HFF-Myc (cell line): ENCODE measurements around the gene SNX17.
A peak's percentile ranks its signal among the peaks of the same experiment; 100 is the strongest.

ENCODE experiments used
- DNase-seq: peaks from one replicate; pipeline ENCODE4 v3.0.0-alpha.2; 2011; ENCODE audit warnings: low read depth; ENCODE audit errors: extremely low read depth
- H3K4me3 ChIP-seq: replicated peaks from 2 replicates; pipeline ENCODE4 v1.5.1; 2011; ENCODE audit warnings: low read depth, mild to moderate bottlenecking, control low read depth, low read length
- CTCF ChIP-seq: IDR thresholded peaks from 2 replicates; pipeline ENCODE4 v1.5.1; 2012; ENCODE audit warnings: mild to moderate bottlenecking, low read depth, low read length, control low read depth; ENCODE audit errors: missing control alignments

SNX17 gene

DNA sequence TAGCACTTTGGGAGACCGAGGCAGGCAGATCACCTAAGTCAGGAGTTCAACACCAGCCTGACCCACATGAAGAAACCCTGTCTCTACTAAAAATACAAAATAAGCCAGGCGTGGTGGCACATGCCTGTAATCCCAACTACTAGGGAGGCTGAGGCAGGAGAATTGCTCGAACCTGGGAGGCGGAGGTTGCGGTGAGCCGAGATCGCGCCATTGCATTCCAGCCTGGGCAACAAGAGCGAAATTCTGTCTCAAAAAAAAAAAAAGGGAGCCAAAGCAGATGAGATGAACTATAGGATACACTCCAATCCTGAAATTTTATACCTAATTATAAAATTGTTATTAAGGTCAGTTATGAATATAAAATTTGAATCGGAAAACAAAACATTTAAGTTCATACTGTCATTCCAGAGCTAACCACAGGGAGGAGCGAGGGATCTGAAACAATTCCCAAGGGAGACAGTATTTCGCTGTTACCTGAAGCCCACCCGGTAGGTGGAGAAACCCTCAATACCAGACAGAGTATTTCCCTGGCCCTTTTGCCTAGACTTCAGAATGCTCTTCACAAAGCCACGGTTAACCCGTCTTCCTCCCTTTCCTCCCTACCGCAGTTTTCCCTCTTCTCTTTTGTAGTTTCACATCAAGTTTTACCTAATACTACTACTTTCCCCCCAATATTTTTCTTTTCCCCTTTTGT, 37.5 kb downstream of the SNX17 start:
- peak; percentile 46 for DNase-seq
- H3K4me3 ChIP-seq = peak overlapping the region; percentile 98
- peak; percentile 54 for TF ChIP-seq CTCF

GRCh38 chr2:27408601-27409320, 38.3 kb downstream of the SNX17 start:
- peak overlapping the region; percentile 98 for H3K4me3 ChIP-seq
- no peak for TF ChIP-seq CTCF
- no peak for DNase-seq

DNA sequence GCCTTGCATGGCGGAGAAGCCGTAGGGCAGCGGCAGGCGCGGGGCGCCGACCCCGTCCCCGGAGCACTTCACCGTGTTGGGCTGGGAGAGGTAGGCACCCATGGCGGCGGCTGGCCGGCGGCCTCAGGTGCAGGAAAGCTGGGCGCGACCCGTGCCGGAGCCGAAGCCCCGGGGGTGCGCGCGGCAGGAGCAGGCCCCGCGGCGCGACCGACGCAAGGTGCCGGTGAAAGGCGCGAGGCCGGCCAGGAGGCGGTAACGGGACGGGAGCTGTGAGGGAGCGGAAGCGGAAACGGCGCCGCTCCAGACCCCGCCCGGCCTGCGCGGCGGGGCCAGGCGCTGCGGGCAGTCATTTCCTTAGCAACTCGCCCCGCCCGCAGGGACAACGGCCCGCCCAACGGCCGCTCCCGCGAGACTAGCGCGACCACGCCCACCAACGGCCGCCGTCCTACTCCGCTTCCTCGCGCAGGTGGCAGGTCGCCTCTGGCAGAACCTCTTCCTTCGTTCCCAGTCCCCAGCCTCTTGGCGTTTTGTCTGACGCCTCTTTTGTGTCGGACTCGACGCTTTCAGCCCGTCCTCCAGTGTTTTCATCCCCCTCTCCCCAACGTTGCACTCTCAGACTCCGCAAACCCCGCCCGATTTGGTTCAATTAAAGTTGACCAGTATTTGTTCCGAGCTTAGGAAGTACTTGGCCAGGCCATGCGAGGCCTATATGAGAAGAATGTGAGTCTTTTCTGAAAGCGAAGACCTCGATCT, 39.1 kb downstream of the SNX17 start, which contains the start of gene PPM1G:
TSS of gene PPM1G (minus strand) at position 271 of the 753 bp plus-strand sequence. CDS start at position 102, 169 bp downstream.
- DNase-seq = peak; percentile 67
- no peak for TF ChIP-seq CTCF
- peak within 1 kb of the TSS; percentile 98 for H3K4me3 ChIP-seq

DNA sequence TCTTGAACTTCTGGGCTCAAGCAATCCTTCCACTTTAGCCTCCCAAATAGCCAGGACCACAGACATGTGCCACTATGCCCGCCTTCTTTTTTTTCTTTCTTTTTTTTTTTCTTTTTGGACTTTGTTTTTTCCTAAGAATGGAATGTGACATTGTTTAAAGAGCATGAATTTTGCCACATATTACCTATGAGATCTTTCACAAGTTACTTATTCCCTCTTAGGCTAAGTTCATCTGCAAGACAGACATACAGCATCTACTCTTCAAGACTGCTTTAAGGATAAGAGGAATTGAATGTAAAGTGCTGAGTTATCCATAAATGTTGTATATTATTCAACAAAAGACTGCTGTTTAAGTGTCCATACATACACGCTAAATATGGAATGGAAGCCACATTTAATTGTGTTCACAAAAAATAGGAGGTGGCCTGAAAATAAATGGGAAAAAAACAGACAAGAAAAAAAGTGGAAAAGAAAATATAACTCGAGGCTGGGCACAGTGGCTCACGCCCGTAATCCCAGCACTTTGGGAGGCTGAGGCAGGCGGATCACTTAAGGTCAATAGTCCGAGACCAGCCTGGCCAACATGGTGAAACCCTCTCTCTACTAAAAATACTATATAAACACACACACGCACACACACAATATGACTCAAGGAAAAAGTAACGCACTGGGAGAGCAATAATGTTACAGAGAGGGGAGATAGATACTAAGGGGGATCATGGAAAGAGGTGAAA, 42.2 kb downstream of the SNX17 start:
- DNase-seq = no peak
- no peak overlapping the region for H3K4me3 ChIP-seq
- no peak for TF ChIP-seq CTCF

GRCh38 chr2:27416151-27416550, 45.7 kb downstream of the SNX17 start:
- no peak for TF ChIP-seq CTCF
- DNase-seq = no peak
- no peak overlapping the region for H3K4me3 ChIP-seq

GRCh38 chr2:27420996-27421395, 50.6 kb downstream of the SNX17 start:
- TF ChIP-seq CTCF = no peak
- no peak for DNase-seq

More at GRCh38 chr2:27420996-27421395, 50.6 kb downstream of the SNX17 start:
- no peak overlapping the region for H3K4me3 ChIP-seq
